ENCODE measurements around the gene PDE2A. TPM values are rescaled to one million over a fixed set of nuclear protein-coding genes. Genes with fewer than 3 reads are reported as not detected.

PDE2A gene
- total and polyA plus RNA-seq, 2 donors (not counting 3 experiments of a cell fraction or from before 2014, with no cell fraction given) = 14.8 to 16.8 TPM

DNA sequence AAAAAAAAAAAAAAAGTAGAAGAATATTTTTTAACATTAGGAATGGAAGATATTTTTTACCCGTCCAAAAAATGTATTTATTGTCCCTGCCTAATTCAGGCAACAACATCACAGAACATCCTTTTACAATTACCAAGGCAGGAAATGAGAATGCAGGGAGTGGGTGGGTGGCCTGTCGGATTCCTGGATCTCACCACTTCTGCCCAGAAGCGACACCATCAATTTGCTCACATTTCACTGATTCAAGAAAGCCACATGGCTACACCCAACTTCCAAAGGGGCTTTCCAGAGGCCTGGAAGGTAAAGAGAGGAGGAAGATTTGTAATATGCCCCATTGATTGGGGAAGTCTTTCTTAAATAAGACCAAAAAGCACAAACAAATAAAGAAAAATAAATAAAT lies 146.1 kb downstream of the PDE2A start:
- TF ChIP-seq POLR2A (IDR thresholded peaks at IDR 0.05; ENCODE audit: low read depth, low read length) (no peak), POLR2AphosphoS5 (IDR thresholded peaks at IDR 0.05; ENCODE audit: insufficient read depth, low read depth, low read length) (no peak), MYC (IDR thresholded peaks at IDR 0.05; ENCODE audit: low read depth, low read length) (no peak), JUN (IDR thresholded peaks at IDR 0.05; ENCODE audit: borderline replicate concordance, insufficient read depth, insufficient read length, low read depth) (no peak), EZH2 (IDR thresholded peaks at IDR 0.05; ENCODE audit: borderline replicate concordance, low read depth, low read length, severe bottlenecking) (no peak), FOS (IDR thresholded peaks at IDR 0.05; ENCODE audit: borderline replicate concordance, insufficient read depth, low read length) (no peak), GATA2 (IDR thresholded peaks at IDR 0.05; ENCODE audit: insufficient read depth, insufficient read length, low read depth, low read length) (no peak)
- TF ChIP-seq, protein P1, sequence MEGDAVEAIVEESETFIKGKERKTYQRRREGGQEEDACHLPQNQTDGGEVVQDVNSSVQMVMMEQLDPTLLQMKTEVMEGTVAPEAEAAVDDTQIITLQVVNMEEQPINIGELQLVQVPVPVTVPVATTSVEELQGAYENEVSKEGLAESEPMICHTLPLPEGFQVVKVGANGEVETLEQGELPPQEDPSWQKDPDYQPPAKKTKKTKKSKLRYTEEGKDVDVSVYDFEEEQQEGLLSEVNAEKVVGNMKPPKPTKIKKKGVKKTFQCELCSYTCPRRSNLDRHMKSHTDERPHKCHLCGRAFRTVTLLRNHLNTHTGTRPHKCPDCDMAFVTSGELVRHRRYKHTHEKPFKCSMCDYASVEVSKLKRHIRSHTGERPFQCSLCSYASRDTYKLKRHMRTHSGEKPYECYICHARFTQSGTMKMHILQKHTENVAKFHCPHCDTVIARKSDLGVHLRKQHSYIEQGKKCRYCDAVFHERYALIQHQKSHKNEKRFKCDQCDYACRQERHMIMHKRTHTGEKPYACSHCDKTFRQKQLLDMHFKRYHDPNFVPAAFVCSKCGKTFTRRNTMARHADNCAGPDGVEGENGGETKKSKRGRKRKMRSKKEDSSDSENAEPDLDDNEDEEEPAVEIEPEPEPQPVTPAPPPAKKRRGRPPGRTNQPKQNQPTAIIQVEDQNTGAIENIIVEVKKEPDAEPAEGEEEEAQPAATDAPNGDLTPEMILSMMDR (IDR thresholded peaks at IDR 0.05; ENCODE audit: extremely low read depth in 1 of 2, insufficient read depth in 1 of 2, low read depth in 1 of 2, low read length in 2 of 2) = no peak
- TF ChIP-seq, protein P2, sequence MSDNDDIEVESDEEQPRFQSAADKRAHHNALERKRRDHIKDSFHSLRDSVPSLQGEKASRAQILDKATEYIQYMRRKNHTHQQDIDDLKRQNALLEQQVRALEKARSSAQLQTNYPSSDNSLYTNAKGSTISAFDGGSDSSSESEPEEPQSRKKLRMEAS (IDR thresholded peaks at IDR 0.05; ENCODE audit: insufficient read depth, insufficient read length) = no peak
- ChIA-PET CTCF (no interaction called here), POLR2A (no interaction called here)
- BruUV-seq (replicated peaks) = no TSS peak
- Histone ChIP-seq H4K20me1 (replicated peaks; ENCODE audit: control insufficient read depth, extremely low read depth, insufficient read depth, low read length) (no peaks in the 10 kb centered on the region), H3K27me3 (ENCODE audit: control insufficient read depth in 2 of 2, insufficient read depth in 2 of 2, low read length in 2 of 2) (peaks cover 7 to 16% of the 10 kb centered on the region in 2 experiments), H2AFZ (ENCODE audit: low read depth, low read length) (no peak overlapping the region), H3K79me2 (ENCODE audit: control insufficient read depth, insufficient read depth, low read length) (no peaks in the 10 kb centered on the region), H3K4me1 (ENCODE audit: control insufficient read depth, extremely low read depth, insufficient read depth, low read length) (no peaks in the 10 kb centered on the region), H3K9me1 (replicated peaks; ENCODE audit: control insufficient read depth, extremely low read depth, insufficient read depth, low read length) (no peaks in the 10 kb centered on the region), H3K27ac (ENCODE audit: insufficient read depth, low read depth, low read length) (no peak overlapping the region), H3K4me3 (replicated peaks in 1 of 3; ENCODE audit: insufficient read depth in 1 of 3, low read depth in 1 of 3, low read length in 3 of 3) (no peak overlapping the region), H3K9ac (replicated peaks; ENCODE audit: extremely low read depth, insufficient read depth, low read length) (no peak overlapping the region), H3K9me3 (replicated peaks; ENCODE audit: control insufficient read depth, insufficient read depth, low read length) (no peaks in the 10 kb centered on the region), H3K36me3 (ENCODE audit: control insufficient read depth in 2 of 2, extremely low read depth in 1 of 2, insufficient read depth in 2 of 2, low read length in 2 of 2) (no peaks in the 10 kb centered on the region), H3K4me2 (ENCODE audit: insufficient read depth, low read length) (no peak overlapping the region)
- FAIRE-seq (no peak), DNase-seq (ENCODE audit: low read depth, low spot score) (no peak)
- dilution Hi-C loops (cut with MboI; ENCODE audit: extremely low pct_ligation_motif_present, low sequenced_read_pairs) (no loop called here), intact Hi-C loops (cut with micrococcal nuclease) (no loop called here)

MicroRNA genes within 50 kb of the gene (microRNA counts, 767-probe panel; counts per million panel counts)
- microRNA hsa-miR-139-3p (723 counts per million, percentile 96 among the panel's probes with 10 or more counts), microRNA hsa-miR-139-5p (723 counts per million, percentile 96 among the panel's probes with 10 or more counts)

Small RNA genes lying within 50 kb of the gene (microRNA-seq; reads per million reads assigned to microRNA genes)
- gene MIR139 (ENCODE audit: borderline number of aligned reads, borderline replicate concordance) = 1,387 reads per million, percentile 85 among the genes with 10 or more reads in this experiment

Small RNA genes lying within 50 kb of the gene (small RNA-seq; reads per million reads assigned to genes)
- gene MIR139 (ENCODE audit: insufficient read depth, insufficient read length, low read depth, low replicate concordance) = 37.9 reads per million, percentile 89 among the genes with 10 or more reads in this experiment
- gene RNU7-105P (ENCODE audit: insufficient read depth, insufficient read length, low read depth, low replicate concordance) = not detected

Other genes starting within 250 kb of the PDE2A start
- 31.5 and 32.6 TPM in 2 replicates for gene CLPB, start 239.9 kb downstream of the PDE2A start, total RNA-seq
- 18.1 and 18.6 TPM in 2 replicates for gene CLPB, start 239.9 kb downstream of the PDE2A start, polyA plus RNA-seq
- gene ARAP1, start 78.0 kb upstream of the PDE2A start, total RNA-seq = 66.2 and 78.3 TPM in 2 replicates
- 35.8 and 36.8 TPM in 2 replicates for gene ARAP1, start 78.0 kb upstream of the PDE2A start, polyA plus RNA-seq
- 14.4 and 16.1 TPM in 2 replicates for gene STARD10, start 119.6 kb upstream of the PDE2A start, total RNA-seq
- 22.5 and 23.2 TPM in 2 replicates for gene STARD10, start 119.6 kb upstream of the PDE2A start, polyA plus RNA-seq
- gene ATG16L2, start 140.0 kb upstream of the PDE2A start, total RNA-seq = 24.7 and 26.5 TPM in 2 replicates
- gene ATG16L2, start 140.0 kb upstream of the PDE2A start, polyA plus RNA-seq = 30.5 TPM in 2 replicates

Data from endothelial cell of umbilical vein (primary cell).